Keratinocyte (primary cell): Measurements from ENCODE around the gene SEC14L2. TPM values are rescaled to one million over a fixed set of nuclear protein-coding genes. Genes with fewer than 3 reads are reported as not detected.

Experiments used
- DNase-seq: peaks from one replicate; pipeline ENCODE4 v3.0.0-alpha.2; 2011; ENCODE audit warnings: low read depth, missing footprints, low spot score
- FAIRE-seq: peaks from 2 replicates; lab custom pipeline; 2011; peaks lifted over from hg19 to GRCh38; lab: Jason Lieb, UNC
- H2AFZ ChIP-seq: 2 replicates; pipeline ENCODE4 v1.6.0; 2012; ENCODE audit warnings: low read length, control low read depth, inconsistent platforms; ENCODE audit not compliant: control insufficient read depth
- H3K27ac ChIP-seq: 2 replicates; pipeline ENCODE4 v1.5.1; 2011; ENCODE audit warnings: low read length; ENCODE audit not compliant: control insufficient read depth, insufficient read depth
- H3K27me3 ChIP-seq: 3 replicates; pipeline ENCODE4 v1.6.0; 2011; ENCODE audit warnings: low read length; ENCODE audit not compliant: control insufficient read depth, insufficient read depth; ENCODE audit errors: extremely low read depth
- H3K36me3 ChIP-seq, 2 experiments: 2 replicates in 1 of 2; 3 replicates in 1 of 2; pipeline ENCODE4 v1.5.1; 2011; ENCODE audit warnings: low read length in 2 of 2, mild to moderate bottlenecking in 1 of 2; ENCODE audit not compliant: control insufficient read depth in 2 of 2, insufficient read depth in 2 of 2; ENCODE audit errors: extremely low read depth in 1 of 2
- H3K4me1 ChIP-seq: 3 replicates; pipeline ENCODE4 v1.5.1; 2011; ENCODE audit warnings: low read length; ENCODE audit not compliant: control insufficient read depth, insufficient read depth; ENCODE audit errors: extremely low read depth
- H3K4me2 ChIP-seq: 3 replicates; pipeline ENCODE4 v1.6.0; 2011; ENCODE audit warnings: low read depth, low read length; ENCODE audit not compliant: control insufficient read depth, insufficient read depth; ENCODE audit errors: extremely low read depth
- H3K4me3 ChIP-seq, 3 experiments: fragments of 200-600 bp in 1 of 3; sonication (generic) in 1 of 3; 2 replicates in 2 of 3; 3 replicates in 1 of 3; pipeline ENCODE4 v1.5.1; 2011 to 2016; ENCODE audit warnings: low read length in 3 of 3, mild to moderate bottlenecking in 3 of 3, control low read depth in 2 of 3, inconsistent platforms in 1 of 3, low read depth in 1 of 3, mixed read lengths in 1 of 3, mixed run types in 1 of 3, moderate library complexity in 1 of 3; ENCODE audit not compliant: control insufficient read depth in 2 of 3, insufficient read depth in 2 of 3; ENCODE audit errors: extremely low read depth in 1 of 3
- H3K79me2 ChIP-seq: 2 replicates; pipeline ENCODE4 v1.6.0; 2012; ENCODE audit warnings: low read length; ENCODE audit not compliant: control insufficient read depth, insufficient read depth
- H3K9ac ChIP-seq: 3 replicates; pipeline ENCODE4 v1.6.0; 2011; ENCODE audit warnings: low read length; ENCODE audit not compliant: control insufficient read depth, insufficient read depth; ENCODE audit errors: extremely low read depth
- H3K9me1 ChIP-seq: 3 replicates; pipeline ENCODE4 v1.6.0; 2011; ENCODE audit warnings: low read length; ENCODE audit not compliant: control insufficient read depth, insufficient read depth; ENCODE audit errors: extremely low read depth
- H3K9me3 ChIP-seq: 2 replicates; pipeline ENCODE4 v1.5.1; 2012; ENCODE audit warnings: low read depth, low read length; ENCODE audit not compliant: control insufficient read depth
- H4K20me1 ChIP-seq: 3 replicates; pipeline ENCODE4 v1.6.0; 2011; ENCODE audit warnings: low read length; ENCODE audit not compliant: control insufficient read depth, insufficient read depth; ENCODE audit errors: extremely low read depth
- CTCF ChIP-seq, 3 experiments: IDR thresholded peaks in 1 of 3; conservative IDR thresholded peaks in 1 of 3; optimal IDR thresholded peaks in 1 of 3; 2 replicates in 2 of 3; 3 replicates in 1 of 3; pipeline versions ENCODE3 to v1.5.1; 2011; ENCODE audit warnings: low read length in 3 of 3, mild to moderate bottlenecking in 3 of 3, moderate library complexity in 2 of 3, control low read depth in 1 of 3, inconsistent platforms in 1 of 3; ENCODE audit not compliant: insufficient read depth in 2 of 3; ENCODE audit errors: extremely low read depth in 1 of 3
- EZH2 ChIP-seq: IDR thresholded peaks from one replicate; pipeline ENCODE4 v1.6.1; 2012; ENCODE audit warnings: inconsistent platforms, mild to moderate bottlenecking, low read length, moderate library complexity
- dilution Hi-C: fragments of 300-500 bp; cut with MboI; formaldehyde crosslinking; loops from one replicate; pipeline ENCODE4 v1.7.0; 2020; ENCODE audit warnings: low sequenced_read_pairs; ENCODE audit not compliant: extremely low pct_ligation_motif_present
- polyA plus RNA-seq, 5 experiments: library from polyadenylated mRNA; depleted of rRNA in 3 of 5; stranded (reverse) in 3 of 5; stranded (forward) in 1 of 5; unstranded in 1 of 5; fragments of >200 nt; gene quantifications; 1 replicate in 1 of 5; 2 replicates in 3 of 5; 3 replicates in 1 of 5; pipeline versions ENCODE4 v1.2.1 to v1.2.3, GENCODE V29; 2011 to 2012; ENCODE audit warnings: missing spikeins in 2 of 5, low read depth in 1 of 5, low replicate concordance in 1 of 5

SEC14L2 gene
- polyA plus RNA-seq, 1 donor (not counting 4 experiments of a cell fraction or from before 2014, with no cell fraction given): 103 TPM

DNA sequence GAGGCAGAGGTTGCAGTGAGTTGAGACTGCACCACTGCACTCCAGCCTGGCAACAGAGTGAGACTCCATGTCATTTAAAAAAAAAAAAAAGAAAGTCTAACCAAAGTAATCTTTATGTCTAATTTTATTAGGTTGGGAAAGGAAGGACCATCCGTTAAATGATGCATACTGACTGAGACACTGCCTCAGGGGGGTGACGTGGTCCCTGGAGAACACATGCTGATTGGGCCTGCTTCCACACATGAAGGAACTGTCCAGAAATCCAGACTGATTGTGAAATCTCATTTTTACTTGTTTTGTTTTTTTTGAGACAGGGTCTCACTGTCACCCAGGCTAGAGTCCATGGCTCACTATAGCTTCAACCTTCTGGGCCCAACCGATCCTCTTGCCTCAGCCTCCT lies 45.6 kb upstream of the SEC14L2 start:
- peaks cover 15% of the 10 kb centered on the region for H3K4me1 ChIP-seq
- no peak overlapping the region for H2AFZ ChIP-seq
- no peak overlapping the region for H3K27ac ChIP-seq
- H4K20me1 ChIP-seq: peaks cover 10% of the 10 kb centered on the region
- no peak overlapping the region for H3K4me2 ChIP-seq
- H3K4me3 ChIP-seq: no peak overlapping the region
- H3K9me3 ChIP-seq: no peaks in the 10 kb centered on the region
- no peak overlapping the region for H3K9ac ChIP-seq
- no peak for DNase-seq
- no peak for FAIRE-seq
- peaks cover 81% of the 10 kb centered on the region for H3K79me2 ChIP-seq
- TF ChIP-seq CTCF (optimal IDR thresholded peaks at IDR 0.05 in 1 of 3, IDR thresholded peaks at IDR 0.05 in 1 of 3, conservative IDR thresholded peaks at IDR 0.05 in 1 of 3; ENCODE audit: extremely low read depth in 1 of 3, insufficient read depth in 2 of 3, low read length in 3 of 3) (no peak), EZH2 (no peak)
- dilution Hi-C loops: no loop called here
- peaks cover 5% of the 10 kb centered on the region for H3K9me1 ChIP-seq
- H3K27me3 ChIP-seq: no peaks in the 10 kb centered on the region
- peaks cover 15 to 46% of the 10 kb centered on the region in 2 experiments for H3K36me3 ChIP-seq

- H3K4me1 ChIP-seq: peaks cover 18% of the 10 kb centered on the region
- H3K36me3 ChIP-seq: peaks cover 8 to 31% of the 10 kb centered on the region in 2 experiments
- DNase-seq: no peak
- peaks cover 59% of the 10 kb centered on the region for H3K79me2 ChIP-seq
- H3K27me3 ChIP-seq: no peaks in the 10 kb centered on the region
- TF ChIP-seq EZH2 (no peak), CTCF (optimal IDR thresholded peaks at IDR 0.05 in 1 of 3, IDR thresholded peaks at IDR 0.05 in 1 of 3, conservative IDR thresholded peaks at IDR 0.05 in 1 of 3; ENCODE audit: extremely low read depth in 1 of 3, insufficient read depth in 2 of 3, low read length in 3 of 3) (no peak)
- dilution Hi-C loops: no loop called here
- no peak overlapping the region for H2AFZ ChIP-seq
- H3K9me3 ChIP-seq: no peaks in the 10 kb centered on the region
- peak overlapping the region; percentile 75 for H3K4me2 ChIP-seq
- no peak for FAIRE-seq
- H3K27ac ChIP-seq: peak overlapping the region; percentile 3
- H3K9me1 ChIP-seq: peaks cover 5% of the 10 kb centered on the region
- H4K20me1 ChIP-seq: peaks cover 8% of the 10 kb centered on the region
- H3K9ac ChIP-seq: peak overlapping the region; percentile 93
- no peak overlapping the region for H3K4me3 ChIP-seq
Observed at GRCh38 chr22:30354644-30355043, 42.2 kb upstream of the SEC14L2 start.
